Retinal pigment epithelial cell (primary cell): ENCODE results near the gene PLXNB1.
A peak's percentile ranks its signal among the peaks of the same experiment; 100 is the strongest.

Experiments
- DNase-seq: peaks from one replicate; pipeline ENCODE4 v3.0.0-alpha.2; 2010; ENCODE audit warnings: low read depth
- H3K4me3 ChIP-seq: 2 replicates; pipeline ENCODE4 v1.5.1; 2011; ENCODE audit warnings: mild to moderate bottlenecking, low read length, control low read depth, moderate library complexity
- CTCF ChIP-seq: conservative IDR thresholded peaks from 2 replicates; pipeline ENCODE4 v1.5.1; 2011; ENCODE audit warnings: low read depth, low read length, control low read depth, inconsistent platforms

PLXNB1 gene

GRCh38 chr3:48428088-48428571 lies 1.8 kb downstream of the PLXNB1 start:
- H3K4me3 ChIP-seq: peak overlapping the region; percentile 69
- no peak for DNase-seq
- no peak for TF ChIP-seq CTCF

GRCh38 chr3:48427630-48427962 lies 2.3 kb downstream of the PLXNB1 start:
- peak overlapping the region; percentile 69 for H3K4me3 ChIP-seq

GRCh38 chr3:48426944-48427629 lies 2.8 kb downstream of the PLXNB1 start:
- H3K4me3 ChIP-seq: peak overlapping the region; percentile 69
- TF ChIP-seq CTCF: no peak
- no peak for DNase-seq

More at GRCh38 chr3:48427630-48427962, 2.3 kb downstream of the PLXNB1 start:
- no peak for DNase-seq
- TF ChIP-seq CTCF: no peak

- no peak for TF ChIP-seq CTCF
- no peak for DNase-seq
- H3K4me3 ChIP-seq: peak overlapping the region; percentile 69
Measured at GRCh38 chr3:48426401-48426909, 3.4 kb downstream of the PLXNB1 start.

GRCh38 chr3:48425281-48425812 lies 4.5 kb downstream of the PLXNB1 start:
- TF ChIP-seq CTCF: no peak
- peak overlapping the region; percentile 69 for H3K4me3 ChIP-seq

GRCh38 chr3:48423883-48424695 lies 5.8 kb downstream of the PLXNB1 start:
- TF ChIP-seq CTCF: no peak
- no peak overlapping the region for H3K4me3 ChIP-seq

More at GRCh38 chr3:48425281-48425812, 4.5 kb downstream of the PLXNB1 start:
- peak; percentile 78 for DNase-seq

More at GRCh38 chr3:48423883-48424695, 5.8 kb downstream of the PLXNB1 start:
- DNase-seq: no peak
